ENCODE results near the gene GLO1.

GLO1 gene

DNA sequence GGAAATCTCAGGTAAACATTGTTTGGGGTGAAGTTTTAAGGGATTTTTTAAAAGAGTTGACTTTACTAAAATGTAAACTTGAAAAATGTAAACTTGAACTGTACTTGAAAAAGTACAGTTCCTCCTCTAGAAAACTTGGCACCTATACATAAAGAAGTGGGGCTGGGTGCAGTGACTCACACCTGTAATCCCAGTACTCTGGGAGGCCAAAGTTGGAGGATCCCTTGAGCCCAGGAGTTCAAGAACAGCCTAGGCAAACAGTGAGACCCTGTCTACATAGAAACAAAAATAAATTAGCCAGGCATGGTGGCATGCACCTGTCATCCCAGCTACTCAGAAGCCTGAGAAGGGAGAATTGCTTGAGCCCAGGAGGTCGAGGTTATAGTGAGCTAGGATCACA, 70.5 kb downstream of the GLO1 start:
- Histone ChIP-seq H3K9me3 (ENCODE audit: severe bottlenecking) (no peaks in the 10 kb centered on the region), H3K27me3 (ENCODE audit: insufficient read depth, poor library complexity, severe bottlenecking) (no peaks in the 10 kb centered on the region), H3K4me3 (ENCODE audit: severe bottlenecking) (no peak overlapping the region), H3K4me1 (ENCODE audit: insufficient read depth, poor library complexity, severe bottlenecking) (no peaks in the 10 kb centered on the region), H3K27ac (ENCODE audit: poor library complexity, severe bottlenecking) (no peak overlapping the region), H3K36me3 (ENCODE audit: low read depth) (no peaks in the 10 kb centered on the region)
- TF ChIP-seq, protein P1, sequence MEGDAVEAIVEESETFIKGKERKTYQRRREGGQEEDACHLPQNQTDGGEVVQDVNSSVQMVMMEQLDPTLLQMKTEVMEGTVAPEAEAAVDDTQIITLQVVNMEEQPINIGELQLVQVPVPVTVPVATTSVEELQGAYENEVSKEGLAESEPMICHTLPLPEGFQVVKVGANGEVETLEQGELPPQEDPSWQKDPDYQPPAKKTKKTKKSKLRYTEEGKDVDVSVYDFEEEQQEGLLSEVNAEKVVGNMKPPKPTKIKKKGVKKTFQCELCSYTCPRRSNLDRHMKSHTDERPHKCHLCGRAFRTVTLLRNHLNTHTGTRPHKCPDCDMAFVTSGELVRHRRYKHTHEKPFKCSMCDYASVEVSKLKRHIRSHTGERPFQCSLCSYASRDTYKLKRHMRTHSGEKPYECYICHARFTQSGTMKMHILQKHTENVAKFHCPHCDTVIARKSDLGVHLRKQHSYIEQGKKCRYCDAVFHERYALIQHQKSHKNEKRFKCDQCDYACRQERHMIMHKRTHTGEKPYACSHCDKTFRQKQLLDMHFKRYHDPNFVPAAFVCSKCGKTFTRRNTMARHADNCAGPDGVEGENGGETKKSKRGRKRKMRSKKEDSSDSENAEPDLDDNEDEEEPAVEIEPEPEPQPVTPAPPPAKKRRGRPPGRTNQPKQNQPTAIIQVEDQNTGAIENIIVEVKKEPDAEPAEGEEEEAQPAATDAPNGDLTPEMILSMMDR (IDR thresholded peaks at IDR 0.05; ENCODE audit: poor library complexity, severe bottlenecking): no peak
- no peak for DNase-seq (ENCODE audit: low spot score)
- ATAC-seq (ENCODE audit: low read depth): no peak

DNA sequence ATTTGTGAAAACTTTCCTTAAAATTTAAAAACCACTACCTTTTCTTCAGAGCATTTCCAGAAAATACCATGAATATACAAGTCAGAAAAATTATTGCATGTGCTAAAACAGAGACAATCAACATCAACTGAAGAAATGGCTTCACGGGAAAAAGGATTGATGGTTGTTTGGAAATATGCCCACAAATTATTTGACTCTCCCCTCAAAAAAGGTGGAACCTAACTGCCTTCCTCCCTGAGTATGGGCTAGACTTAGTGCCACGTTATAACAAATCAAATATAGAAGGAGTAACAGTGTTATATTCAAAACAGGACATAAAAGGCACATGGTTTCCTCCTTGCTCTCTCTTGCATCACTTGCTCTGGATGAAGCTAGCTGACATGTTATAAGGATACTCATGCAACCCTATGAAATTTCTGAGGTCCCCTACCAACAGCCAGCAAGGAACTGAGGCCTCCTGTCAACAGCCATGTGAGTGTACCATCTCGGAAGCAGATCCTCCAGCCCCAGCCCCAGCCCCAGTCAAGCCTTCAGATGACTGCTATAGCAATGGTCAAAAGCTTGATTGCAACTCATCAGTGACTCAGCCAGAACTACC, 71.7 kb downstream of the GLO1 start:
- no peak for ATAC-seq (ENCODE audit: low read depth)
- Histone ChIP-seq H3K4me1 (ENCODE audit: insufficient read depth, poor library complexity, severe bottlenecking) (no peaks in the 10 kb centered on the region), H3K9me3 (ENCODE audit: severe bottlenecking) (no peaks in the 10 kb centered on the region), H3K4me3 (ENCODE audit: severe bottlenecking) (no peak overlapping the region), H3K36me3 (ENCODE audit: low read depth) (no peaks in the 10 kb centered on the region), H3K27me3 (ENCODE audit: insufficient read depth, poor library complexity, severe bottlenecking) (no peaks in the 10 kb centered on the region), H3K27ac (ENCODE audit: poor library complexity, severe bottlenecking) (no peak overlapping the region)
- DNase-seq (ENCODE audit: low spot score): no peak
- TF ChIP-seq, protein P1 (IDR thresholded peaks at IDR 0.05; ENCODE audit: poor library complexity, severe bottlenecking): no peak
